Prostate gland (tissue), 2 donors: ENCODE results near the gene ANKS3. TPM values are rescaled to one million over a fixed set of nuclear protein-coding genes. Genes with fewer than 3 reads are reported as not detected.

ENCODE experiments used
- DNase-seq: peaks from one replicate; pipeline ENCODE4 v3.0.0-alpha.2; 2019; ENCODE audit warnings: low spot score
- H3K27ac ChIP-seq, 2 donors: fragments of 200-600 bp; sonication (generic); 2 replicates each; pipeline ENCODE4 v1.5.1; 2017 to 2019
- H3K27me3 ChIP-seq: fragments of 200-600 bp; sonication (generic); replicated peaks from 2 replicates; pipeline ENCODE4 v1.5.1; 2019; ENCODE audit not compliant: insufficient read depth
- H3K36me3 ChIP-seq, 2 donors: fragments of 200-600 bp; sonication (generic); 1 replicate in 1 of 2; 2 replicates in 1 of 2; pipeline versions ENCODE4 v1.5.1 to v1.8.1; 2017 to 2019
- H3K4me1 ChIP-seq: fragments of 200-600 bp; sonication (generic); replicated peaks from 2 replicates; pipeline ENCODE4 v1.5.1; 2019
- H3K4me3 ChIP-seq, 2 donors: fragments of 200-600 bp; sonication (generic); 2 replicates each; pipeline ENCODE4 v1.5.1; 2017 to 2019
- H3K9me3 ChIP-seq: fragments of 200-600 bp; sonication (generic); 2 replicates; pipeline ENCODE4 v1.5.1; 2017
- CTCF ChIP-seq, 4 experiments: fragments of 200-600 bp in 2 of 4; fragments of 450-650 bp in 2 of 4; sonication (generic) in 2 of 4; IDR thresholded peaks; 1 replicate in 3 of 4; 2 replicates in 1 of 4; pipeline ENCODE4 v1.5.1; 2016 to 2019; ENCODE audit warnings: antibody characterized with exemption in 4 of 4, mild to moderate bottlenecking in 2 of 4, moderate library complexity in 2 of 4
- POLR2A ChIP-seq: fragments of 450-650 bp; IDR thresholded peaks from one replicate; pipeline ENCODE4 v1.6.1; 2016; ENCODE audit warnings: antibody characterized with exemption, mild to moderate bottlenecking
- POLR2AphosphoS5 ChIP-seq: sonication (generic); formaldehyde crosslinking; IDR thresholded peaks from one replicate; pipeline ENCODE4 v1.6.1; 2017; ENCODE audit warnings: antibody characterized with exemption
- WGBS: methylation state at CpG from one replicate; pipeline ENCODE4 v1.1.5; 2018; 5-methylcytosine and 5-hydroxymethylcytosine counted together
- intact Hi-C: fragments of 100-400 bp; cut with DNase I; formaldehyde crosslinking; loops from one replicate; pipeline ENCODE4 v1.14.2; 2022
- total RNA-seq, 2 donors: library from RNA; depleted of rRNA; stranded (reverse); fragments of >200 nt; gene quantifications; one replicate each; pipeline ENCODE4 v1.1.0, GENCODE V29; 2016

ANKS3 gene
- total RNA-seq, 2 donors from 2014 or later, result 19.1 to 42.9 TPM

- TF ChIP-seq CTCF (IDR thresholded peaks at IDR 0.05), result no peak
- no peak for TF ChIP-seq POLR2AphosphoS5
- TF ChIP-seq POLR2A, result no peak
- peaks cover 0 to 12% of the 10 kb centered on the region in 2 donors for H3K36me3 ChIP-seq
- intact Hi-C loops, result no loop called here
Observed at GRCh38 chr16:4663465-4663776, 70.7 kb downstream of the ANKS3 start.

DNA sequence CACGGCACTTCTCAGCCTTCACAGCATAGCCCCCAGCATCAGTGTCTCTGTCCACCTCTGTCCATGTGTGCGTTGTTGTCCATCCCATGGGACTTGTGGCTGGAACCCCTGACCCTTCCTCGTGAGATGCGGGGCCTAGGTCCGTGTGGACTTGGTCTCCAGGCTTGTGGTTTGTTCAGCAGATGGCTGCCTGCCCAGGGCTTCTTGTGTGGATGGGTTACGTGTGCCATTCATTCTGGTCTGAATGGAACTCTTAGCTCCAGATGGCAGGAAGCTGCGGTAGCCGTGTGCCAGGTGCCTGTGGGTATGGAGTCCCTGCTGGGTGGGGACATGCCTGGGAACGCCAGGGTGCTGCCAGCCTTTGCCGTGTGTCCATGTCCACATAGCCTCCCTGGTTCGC, 72.4 kb downstream of the ANKS3 start:
- Histone ChIP-seq H3K4me1 (no peaks in the 10 kb centered on the region), H3K27me3 (no peaks in the 10 kb centered on the region), H3K36me3 (peaks cover 0 to 6% of the 10 kb centered on the region in 2 donors), H3K27ac (no peak overlapping the region), H3K4me3 (no peak overlapping the region), H3K9me3 (no peaks in the 10 kb centered on the region)
- intact Hi-C loops, result no loop called here
- no peak for TF ChIP-seq POLR2A
- no peak for TF ChIP-seq CTCF (IDR thresholded peaks at IDR 0.05)
- no peak for TF ChIP-seq POLR2AphosphoS5
- 54% methylated on average over 11 of the region's 11 CpGs for WGBS
- no peak for DNase-seq

More at GRCh38 chr16:4663465-4663776, 70.7 kb downstream of the ANKS3 start:
- no peaks in the 10 kb centered on the region for H3K9me3 ChIP-seq
- H3K27me3 ChIP-seq, result no peaks in the 10 kb centered on the region
- H3K4me3 ChIP-seq, result no peak overlapping the region
- H3K4me1 ChIP-seq, result no peaks in the 10 kb centered on the region
- WGBS, result 82% methylated on average over 5 of the region's 5 CpGs
- no peak for DNase-seq
- no peak overlapping the region for H3K27ac ChIP-seq

DNA sequence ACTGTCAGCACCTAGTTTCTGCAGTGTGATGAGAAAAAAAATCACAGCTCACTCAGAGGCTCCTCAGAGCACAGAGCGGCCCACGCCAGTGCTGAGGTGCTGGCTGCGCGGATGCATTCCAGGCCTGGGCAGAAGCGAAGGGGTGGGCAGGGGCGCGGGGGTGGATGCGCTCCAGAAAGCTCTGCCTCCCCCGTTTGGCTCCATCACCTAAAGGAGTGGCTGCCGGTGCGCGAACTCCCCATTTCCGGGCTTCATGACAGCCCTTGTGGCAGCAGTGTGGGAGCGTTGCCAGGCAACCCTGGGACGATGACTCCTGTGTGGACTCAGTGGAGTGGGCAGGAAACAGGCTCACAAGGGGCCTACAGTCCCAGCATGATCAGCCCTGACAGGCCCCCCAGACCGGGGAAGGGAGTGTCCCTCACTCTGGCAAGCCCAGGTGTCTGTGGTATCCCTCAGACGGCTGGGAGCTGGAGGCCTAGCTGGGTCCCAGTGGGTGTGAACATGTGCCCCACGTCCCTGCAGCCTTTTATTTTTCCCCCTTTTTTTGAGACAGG, 73.5 kb downstream of the ANKS3 start:
- Histone ChIP-seq H3K4me1 (no peaks in the 10 kb centered on the region), H3K27ac (no peak overlapping the region), H3K27me3 (no peaks in the 10 kb centered on the region), H3K36me3 (peaks cover 0 to 6% of the 10 kb centered on the region in 2 donors), H3K9me3 (no peaks in the 10 kb centered on the region), H3K4me3 (no peak overlapping the region)
- 23% methylated on average over 18 of the region's 18 CpGs for WGBS
- TF ChIP-seq CTCF (IDR thresholded peaks at IDR 0.05) (no peak), POLR2AphosphoS5 (no peak), POLR2A (no peak)
- intact Hi-C loops, result no loop called here
- DNase-seq, result no peak

DNA sequence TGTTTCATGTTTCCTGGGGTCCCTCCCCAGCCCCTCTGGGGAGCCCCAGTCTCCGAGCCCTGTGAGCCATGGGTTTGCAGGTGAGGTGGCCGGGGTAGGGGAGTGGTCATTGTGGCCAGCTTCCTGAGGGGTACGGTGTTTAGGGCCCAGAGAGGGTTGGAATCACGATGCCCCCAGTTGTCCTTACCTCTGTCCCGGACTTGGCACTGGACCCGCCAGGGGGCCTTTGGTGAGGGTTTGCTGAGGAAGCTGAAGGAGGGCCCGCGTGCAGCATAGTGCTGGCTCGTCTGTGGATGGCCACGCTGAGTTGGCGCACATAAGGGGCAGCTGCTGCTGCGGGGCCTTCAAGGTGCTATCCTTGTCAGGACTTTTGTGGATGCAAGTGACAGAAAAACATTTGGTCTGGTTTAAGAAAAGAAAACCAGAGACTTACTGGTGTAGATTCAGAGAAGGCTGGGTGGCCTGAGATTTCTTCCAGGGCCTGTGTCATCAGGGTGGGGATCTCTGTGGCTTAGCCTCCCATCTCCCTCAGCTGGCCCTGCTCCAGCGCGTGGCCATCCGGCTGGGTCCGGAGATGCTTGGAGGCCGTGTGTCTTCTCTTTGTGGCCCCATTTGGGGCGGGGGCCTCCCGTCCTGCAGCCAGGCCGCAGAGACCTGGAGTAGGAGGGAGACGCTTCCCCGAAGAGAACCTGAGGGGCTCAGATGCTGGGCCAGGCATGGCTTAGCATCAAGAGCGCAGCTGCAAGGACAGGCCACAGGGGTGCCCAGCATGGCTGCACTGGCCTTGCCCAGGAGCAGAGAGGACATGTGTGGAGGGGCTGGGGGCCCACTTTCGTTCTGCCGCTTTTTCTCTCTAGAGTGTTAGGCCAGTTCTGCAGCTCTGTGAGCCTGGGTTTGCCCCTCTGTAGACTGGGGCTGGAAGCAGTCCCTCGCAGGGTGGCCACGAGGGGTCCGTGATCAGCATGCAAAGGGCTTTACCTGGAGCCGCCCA, 74.4 kb downstream of the ANKS3 start:
- Histone ChIP-seq H3K27ac (no peak overlapping the region), H3K36me3 (peaks cover 0 to 6% of the 10 kb centered on the region in 2 donors), H3K9me3 (no peaks in the 10 kb centered on the region), H3K27me3 (no peaks in the 10 kb centered on the region), H3K4me3 (no peak overlapping the region), H3K4me1 (no peaks in the 10 kb centered on the region)
- no peak for DNase-seq
- TF ChIP-seq POLR2A (no peak), POLR2AphosphoS5 (no peak), CTCF (IDR thresholded peaks at IDR 0.05) (no peak)
- intact Hi-C loops, result no loop called here
- 77% methylated on average over 29 of the region's 29 CpGs for WGBS
